HEK293T (cell line): ENCODE measurements around the gene CREB3.

Source experiments
- CTCF ChIA-PET: fragments of 350-600 bp; formaldehyde crosslinking; extraction: SDS; loops from one replicate; lab custom pipeline; 2021; ENCODE audit warnings: antibody characterized with exemption, inconsistent platforms; lab: Yijun Ruan, JAX
- POLR2A ChIA-PET: fragments of 350-600 bp; formaldehyde crosslinking; extraction: SDS; loops from one replicate; lab custom pipeline; 2020; ENCODE audit warnings: antibody characterized with exemption, inconsistent platforms; lab: Yijun Ruan, JAX
- DNase-seq: peaks from one replicate; pipeline ENCODE4 v3.0.0; 2012; ENCODE audit warnings: mixed read lengths; ENCODE audit errors: extremely low spot score
- ARNT ChIP-seq: fragments of 450-650 bp; IDR thresholded peaks from 2 replicates; pipeline ENCODE4 v1.6.1; 2017; ENCODE audit warnings: mild to moderate bottlenecking
- BHLHE40 ChIP-seq: fragments of 450-650 bp; IDR thresholded peaks from 2 replicates; pipeline ENCODE4 v1.6.1; 2016; ENCODE audit warnings: mild to moderate bottlenecking, moderate library complexity, borderline replicate concordance
- CTBP1 ChIP-seq: fragments of 450-650 bp; IDR thresholded peaks from 2 replicates; pipeline ENCODE4 v1.6.1; 2016; ENCODE audit warnings: borderline replicate concordance
- ELF4 ChIP-seq: fragments of 450-650 bp; IDR thresholded peaks from 2 replicates; pipeline ENCODE4 v1.6.1; 2017; ENCODE audit warnings: antibody characterized with exemption
- FOXA1 ChIP-seq: fragments of 450-650 bp; IDR thresholded peaks from 2 replicates; pipeline ENCODE4 v1.6.1; 2016; ENCODE audit warnings: mild to moderate bottlenecking
- FOXK2 ChIP-seq: fragments of 450-650 bp; IDR thresholded peaks from 2 replicates; pipeline ENCODE4 v1.6.1; 2016; ENCODE audit warnings: mild to moderate bottlenecking
- FOXM1 ChIP-seq: fragments of 450-650 bp; IDR thresholded peaks from 2 replicates; pipeline ENCODE4 v1.6.1; 2017; ENCODE audit warnings: mild to moderate bottlenecking, borderline replicate concordance
- HDGF ChIP-seq: fragments of 450-650 bp; IDR thresholded peaks from 2 replicates; pipeline ENCODE4 v1.6.1; 2017; ENCODE audit warnings: antibody characterized with exemption, borderline replicate concordance
- L3MBTL2 ChIP-seq: fragments of 450-650 bp; conservative IDR thresholded peaks from 2 replicates; pipeline ENCODE4 v1.6.1; 2016; ENCODE audit warnings: mild to moderate bottlenecking
- LEF1 ChIP-seq: fragments of 450-650 bp; IDR thresholded peaks from 2 replicates; pipeline ENCODE4 v1.6.1; 2017; ENCODE audit warnings: mild to moderate bottlenecking, borderline replicate concordance
- NFRKB ChIP-seq: fragments of 450-650 bp; IDR thresholded peaks from 2 replicates; pipeline ENCODE4 v1.6.1; 2016; ENCODE audit warnings: mild to moderate bottlenecking, moderate library complexity
- PKNOX1 ChIP-seq: fragments of 450-650 bp; IDR thresholded peaks from 2 replicates; pipeline ENCODE4 v1.6.1; 2016
- SP1 ChIP-seq: fragments of 450-650 bp; IDR thresholded peaks from 2 replicates; pipeline ENCODE4 v1.6.1; 2017
- SUZ12 ChIP-seq: fragments of 450-650 bp; IDR thresholded peaks from 2 replicates; pipeline ENCODE4 v1.6.1; 2016; ENCODE audit warnings: mild to moderate bottlenecking
- TARDBP ChIP-seq: fragments of 450-650 bp; IDR thresholded peaks from 2 replicates; pipeline ENCODE4 v1.6.1; 2016
- ZNF384 ChIP-seq: fragments of 450-650 bp; IDR thresholded peaks from 2 replicates; pipeline ENCODE4 v1.6.1; 2016

Gene CREB3

GRCh38 chr9:35774907-35775635, 42.6 kb downstream of the CREB3 start:
- TF ChIP-seq NFRKB = no peak
- no peak for TF ChIP-seq FOXA1
- TF ChIP-seq SP1 = no peak
- TF ChIP-seq CTBP1 = no peak
- TF ChIP-seq TARDBP = no peak
- TF ChIP-seq SUZ12 = no peak
- TF ChIP-seq ELF4 = no peak
- TF ChIP-seq ARNT = no peak
- TF ChIP-seq HDGF = no peak
- no peak for TF ChIP-seq L3MBTL2
- no peak for TF ChIP-seq ZNF384
- no peak for TF ChIP-seq PKNOX1
- TF ChIP-seq FOXM1 = no peak
- no peak for TF ChIP-seq LEF1
- CTCF ChIA-PET = interaction anchor here (1.0 to 1.9 kb wide), 3 partner anchors 15 to 171 kb away, joined by 4 to 6 read pairs (median 5); no protein-coding TSS in a partner anchor
- POLR2A ChIA-PET = interaction anchor here (0.9 to 1.3 kb wide), 2 partner anchors 26 to 28 kb away, joined by 3 read pairs; partner anchors contain the start of genes GBA2 and RGP1
- no peak for DNase-seq

- no peak for TF ChIP-seq ELF4
- TF ChIP-seq SUZ12 = no peak
- TF ChIP-seq TARDBP = no peak
- TF ChIP-seq CTBP1 = no peak
- no peak for TF ChIP-seq SP1
- TF ChIP-seq ARNT = no peak
- TF ChIP-seq FOXK2 = no peak
- no peak for TF ChIP-seq NFRKB
- no peak for TF ChIP-seq LEF1
- TF ChIP-seq ZNF384 = no peak
- no peak for TF ChIP-seq L3MBTL2
- ChIA-PET POLR2A (interaction anchor here (0.9 to 1.3 kb wide), 2 partner anchors 27 to 29 kb away, joined by 3 read pairs; partner anchors contain the start of genes GBA2 and RGP1), CTCF (interaction anchor here (1.0 to 1.9 kb wide), 3 partner anchors 14 to 170 kb away, joined by 4 to 6 read pairs (median 5); no protein-coding TSS in a partner anchor)
- no peak for DNase-seq
Observed at GRCh38 chr9:35776018-35776417, 43.6 kb downstream of the CREB3 start.

GRCh38 chr9:35778496-35778895, 46.0 kb downstream of the CREB3 start:
- ChIA-PET CTCF (no interaction called here), POLR2A (no interaction called here)
- TF ChIP-seq NFRKB (no peak), HDGF (no peak), BHLHE40 (no peak), L3MBTL2 (no peak), FOXK2 (no peak), SP1 (no peak), ARNT (no peak), TARDBP (no peak), FOXA1 (no peak), SUZ12 (no peak), CTBP1 (no peak), PKNOX1 (no peak), ZNF384 (no peak), ELF4 (no peak), FOXM1 (no peak), LEF1 (no peak)
- DNase-seq = no peak

- POLR2A ChIA-PET = no interaction called here
- no peak for TF ChIP-seq L3MBTL2
- no peak for TF ChIP-seq SUZ12
- no peak for TF ChIP-seq FOXK2
- TF ChIP-seq ARNT = no peak
- no peak for TF ChIP-seq HDGF
- no peak for TF ChIP-seq NFRKB
- TF ChIP-seq BHLHE40 = no peak
- no peak for TF ChIP-seq SP1
- no peak for TF ChIP-seq LEF1
- TF ChIP-seq TARDBP = no peak
- TF ChIP-seq FOXA1 = no peak
- no peak for TF ChIP-seq ELF4
- no peak for TF ChIP-seq FOXM1
- no peak for TF ChIP-seq ZNF384
- TF ChIP-seq PKNOX1 = no peak
- no peak for TF ChIP-seq CTBP1
- CTCF ChIA-PET = interaction anchor here (1.1 kb wide), 1 partner anchor 9 kb away, joined by 3 read pairs; no protein-coding TSS in a partner anchor
- DNase-seq = no peak
Observed at GRCh38 chr9:35781066-35781465, 48.6 kb downstream of the CREB3 start.

GRCh38 chr9:35783418-35783817, 51.0 kb downstream of the CREB3 start:
- no peak for DNase-seq
- CTCF ChIA-PET = no interaction called here
- POLR2A ChIA-PET = no interaction called here
- TF ChIP-seq PKNOX1 (no peak), ARNT (no peak), TARDBP (no peak), ZNF384 (no peak)
